SH-SY5Y (cell line): ENCODE data around the gene PROSER3.

ENCODE experiments used
- GATA2 ChIP-seq: IDR thresholded peaks from 2 replicates; pipeline ENCODE4 v1.6.1; 2011; ENCODE audit warnings: mild to moderate bottlenecking, low read depth, low read length
- GATA3 ChIP-seq: IDR thresholded peaks from 2 replicates; pipeline ENCODE4 v1.6.1; 2011; ENCODE audit warnings: low read depth, mild to moderate bottlenecking, low read length, moderate library complexity

DNA sequence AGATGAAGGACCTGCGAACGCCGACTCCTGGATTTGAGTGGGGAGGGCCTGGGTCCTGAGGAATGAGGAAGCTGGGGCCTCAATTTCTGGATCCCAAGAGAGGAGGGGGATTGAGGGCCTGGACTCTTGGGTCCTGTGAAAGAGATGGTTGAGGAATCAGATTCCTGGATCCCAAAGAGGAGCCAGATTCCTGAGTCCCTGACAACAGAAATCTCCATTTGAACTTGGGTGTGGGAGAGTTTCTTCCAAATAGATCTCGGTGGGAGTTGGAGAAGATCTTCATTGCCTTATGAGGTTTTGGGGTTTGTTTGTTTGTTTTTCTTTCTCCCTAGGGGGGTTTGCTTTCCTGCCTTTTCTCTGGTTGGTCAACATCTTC is 11.9 kb upstream of the PROSER3 start:
- TF ChIP-seq GATA3, result no peak
- TF ChIP-seq GATA2, result no peak
